Hematopoietic multipotent progenitor cell treated with erythropoietin and hydrocortisone succinate and interleukin-3 and kit ligand, for 6 days (in vitro differentiated cells): ENCODE results near the gene FKBP1B.
A peak's percentile ranks its signal among the peaks of the same experiment; 100 is the strongest.
"Not testable (repeated sequence)": the region's sequence is repeated elsewhere in the genome, so short reads cannot be mapped to it uniquely, and the experiment has no call there.

Source experiments
- DNase-seq: peaks from one replicate; pipeline ENCODE4 v3.0.0-alpha.2; 2015

Gene FKBP1B

GRCh38 chr2:24049485-24050021 lies at the start of gene FKBP1B:
Gene FKBP1B, plus strand, starts transcription at chr2:24049741. Its CDS starts 109 bp downstream, at chr2:24049850.
- peak; percentile 80 for DNase-seq

GRCh38 chr2:24007693-24008092 lies 41.8 kb upstream of the FKBP1B start:
- DNase-seq: no peak

DNA sequence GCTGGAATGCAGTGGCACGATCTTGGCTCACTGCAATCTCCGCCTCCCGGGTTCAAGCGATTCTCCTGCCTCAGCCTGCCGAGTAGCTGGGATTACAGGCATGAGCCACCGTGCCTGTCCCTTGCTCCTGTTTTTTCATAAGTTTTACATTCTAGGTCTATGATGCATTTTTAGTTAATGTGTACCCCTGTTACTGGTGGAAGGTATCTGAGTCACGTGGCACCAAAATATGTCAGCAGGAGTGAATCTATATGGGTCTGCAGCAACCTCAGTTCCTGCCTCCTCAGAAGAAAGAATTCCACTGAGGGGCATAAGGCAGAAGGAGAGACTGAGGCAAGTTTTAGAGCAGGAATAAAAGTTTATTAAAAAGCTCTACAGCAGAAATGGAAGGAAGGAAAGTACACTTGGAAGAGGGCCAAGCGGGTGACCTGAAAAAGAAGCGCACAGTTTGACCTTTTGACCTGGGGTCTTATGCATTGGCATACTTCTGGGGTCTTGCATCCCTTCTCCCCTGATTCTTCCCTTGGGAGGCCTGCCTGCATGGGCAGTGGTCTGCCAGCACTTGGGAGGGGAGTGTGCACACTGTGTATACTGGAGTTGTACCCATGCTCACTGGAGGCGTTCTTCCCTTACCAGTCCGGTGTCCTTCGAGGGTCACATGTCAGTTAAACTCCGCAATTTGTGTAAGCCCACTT lies 40.7 kb upstream of the FKBP1B start:
- no peak for DNase-seq

DNA sequence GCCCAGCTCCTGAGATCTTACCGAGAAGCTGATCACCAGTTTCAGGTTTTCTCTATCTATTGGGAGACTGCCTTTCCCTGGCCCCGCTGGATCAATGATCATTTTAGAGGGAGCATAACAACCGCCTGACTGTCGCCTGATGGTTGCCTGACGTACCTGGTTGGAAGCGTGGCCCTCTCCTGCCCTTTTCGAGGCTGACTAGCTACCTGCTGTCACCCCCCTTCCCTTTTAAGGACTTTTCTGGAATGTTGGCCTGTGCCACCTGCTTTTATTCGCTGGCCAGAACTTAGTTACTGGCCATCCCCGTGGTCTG lies 40.2 kb upstream of the FKBP1B start:
- DNase-seq: no peak

DNA sequence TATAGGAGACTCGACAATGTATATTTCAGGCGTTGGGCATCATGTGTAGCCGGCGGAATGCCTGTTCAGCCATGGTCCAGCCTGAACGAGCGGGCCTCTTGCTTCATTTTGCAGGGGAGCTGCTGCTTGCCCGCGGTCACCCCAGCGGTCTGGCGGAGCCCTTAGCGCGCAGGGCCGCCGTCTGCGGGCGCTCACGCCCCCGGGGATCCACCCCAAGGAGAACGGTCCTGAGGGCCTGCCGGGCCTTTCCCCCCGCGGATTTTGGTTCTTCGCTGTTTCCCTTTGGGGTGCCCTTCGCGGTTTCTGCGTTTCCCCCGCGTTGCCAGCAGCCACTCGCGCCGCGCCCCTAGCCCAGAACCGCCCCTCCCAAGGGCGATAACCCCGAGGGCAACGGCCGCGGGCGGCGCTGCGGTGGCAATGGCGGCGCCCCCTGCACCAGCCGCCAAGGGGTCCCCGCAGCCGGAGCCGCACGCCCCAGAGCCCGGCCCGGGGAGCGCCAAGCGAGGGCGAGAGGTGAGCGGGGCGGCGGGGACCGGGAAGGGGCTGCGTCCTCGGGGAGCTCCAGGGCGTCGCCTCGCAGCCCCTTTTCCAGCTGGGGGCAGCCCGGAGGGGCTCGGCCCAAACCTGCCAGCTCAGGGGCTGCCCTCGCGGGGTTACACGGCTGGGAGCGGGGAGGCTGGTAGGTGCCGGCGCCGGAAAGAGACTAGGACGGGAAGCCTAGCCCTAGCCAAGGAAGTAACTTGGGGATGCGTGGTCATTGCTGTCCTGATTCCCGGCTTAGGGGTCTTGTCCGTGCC lies 39.7 kb upstream of the FKBP1B start, which contains the start of gene MFSD2B:
Gene MFSD2B, plus strand, starts transcription at position 406 of the 797 bp plus-strand sequence. Its CDS starts 12 bp downstream, at position 418.
- DNase-seq: peak; percentile 81

- peak; percentile 50 for DNase-seq
Measured at GRCh38 chr2:24010477-24011249, 38.9 kb upstream of the FKBP1B start.

DNA sequence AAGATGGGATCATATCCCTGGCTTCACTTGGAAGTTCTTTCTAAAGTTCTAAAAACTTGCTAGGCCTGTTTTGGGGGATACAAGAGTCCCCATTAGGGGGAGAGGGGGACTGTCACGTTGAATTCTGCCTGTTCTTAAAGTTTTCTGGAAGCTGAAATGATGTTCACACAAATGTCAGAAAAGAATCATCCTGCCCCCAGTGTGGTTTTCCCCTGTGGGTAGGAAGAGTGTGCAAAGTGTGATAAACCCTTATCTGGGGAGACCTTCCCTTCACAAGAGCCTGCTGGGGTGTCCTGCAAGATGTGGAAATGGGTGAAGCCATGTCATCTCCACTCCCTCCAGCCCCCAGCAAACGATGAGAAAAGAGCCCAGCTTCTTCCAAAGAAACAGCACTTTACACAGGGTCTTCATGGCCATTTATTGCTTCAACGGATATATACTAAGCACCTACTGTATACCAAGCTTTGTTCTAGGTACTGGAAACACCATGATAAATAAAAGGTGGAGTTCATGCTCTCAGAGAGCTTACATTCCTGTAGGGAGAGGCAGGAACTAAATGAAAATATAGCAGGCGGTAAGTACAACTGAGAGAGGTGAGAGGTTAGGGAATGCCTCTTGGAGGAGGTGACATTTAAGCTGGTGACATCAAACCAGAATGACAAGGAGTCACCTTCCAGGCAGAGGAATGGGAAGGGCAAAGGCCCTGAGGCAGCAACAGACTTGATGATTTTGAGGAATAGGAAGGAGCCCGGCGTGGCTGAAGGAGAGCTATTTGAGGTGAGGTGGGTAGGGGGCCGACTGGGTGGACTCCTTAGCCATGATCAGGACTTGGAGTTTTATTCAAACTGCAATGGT lies 38.1 kb upstream of the FKBP1B start:
- peak; percentile 98 for DNase-seq

GRCh38 chr2:24012521-24013188 lies 36.9 kb upstream of the FKBP1B start:
- no peak for DNase-seq

- not testable (repeated sequence) for DNase-seq
Measured at GRCh38 chr2:24014902-24015301, 34.6 kb upstream of the FKBP1B start.

DNA sequence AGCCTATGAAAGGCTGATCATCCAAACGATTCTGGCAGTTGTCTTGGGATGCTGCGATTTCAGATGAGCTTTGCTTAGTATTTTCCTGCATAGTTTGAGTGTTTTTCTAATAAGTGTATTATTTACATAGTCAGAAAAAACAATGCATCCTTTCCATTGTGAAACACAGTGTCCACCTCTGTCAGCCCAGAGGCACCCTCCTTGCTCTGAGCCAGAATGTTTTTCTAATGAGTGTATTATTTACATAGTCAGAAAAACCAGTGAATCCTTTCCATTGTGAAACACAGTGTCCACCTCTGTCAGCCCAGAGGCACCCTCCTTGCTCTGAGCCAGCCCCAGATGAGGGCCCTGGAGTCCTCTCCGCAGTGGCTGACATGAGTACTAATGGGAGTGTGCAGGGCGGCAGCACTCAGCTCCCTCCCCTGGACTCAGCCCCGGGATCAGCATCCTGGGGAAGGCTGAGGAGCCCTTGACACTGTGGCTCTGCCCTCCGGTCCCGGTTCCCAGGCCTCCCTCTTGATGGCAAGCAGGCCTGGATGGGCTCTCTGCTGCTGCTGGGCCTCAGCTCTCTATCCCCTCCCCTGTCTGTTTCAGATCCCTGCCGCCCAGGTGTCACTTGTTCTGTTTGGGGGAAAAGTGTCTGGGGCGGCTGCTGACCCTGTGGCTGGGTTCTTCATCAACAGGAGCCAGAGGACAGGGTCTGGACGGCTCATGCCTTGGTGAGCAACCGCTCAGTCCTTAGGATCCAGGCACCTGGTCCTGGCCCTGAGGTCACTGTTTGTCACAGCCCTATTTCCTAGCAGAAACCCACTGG lies 33.8 kb upstream of the FKBP1B start:
- DNase-seq: no peak

- DNase-seq: peak; percentile 53
Measured at GRCh38 chr2:24016376-24016761, 33.2 kb upstream of the FKBP1B start.

- DNase-seq: no peak
Measured at GRCh38 chr2:24016853-24017703, 32.5 kb upstream of the FKBP1B start.

GRCh38 chr2:24017711-24018110 lies 31.8 kb upstream of the FKBP1B start:
- DNase-seq: no peak

GRCh38 chr2:24018241-24018640 lies 31.3 kb upstream of the FKBP1B start:
- no peak for DNase-seq

GRCh38 chr2:24019729-24020128 lies 29.8 kb upstream of the FKBP1B start:
- DNase-seq: no peak

DNA sequence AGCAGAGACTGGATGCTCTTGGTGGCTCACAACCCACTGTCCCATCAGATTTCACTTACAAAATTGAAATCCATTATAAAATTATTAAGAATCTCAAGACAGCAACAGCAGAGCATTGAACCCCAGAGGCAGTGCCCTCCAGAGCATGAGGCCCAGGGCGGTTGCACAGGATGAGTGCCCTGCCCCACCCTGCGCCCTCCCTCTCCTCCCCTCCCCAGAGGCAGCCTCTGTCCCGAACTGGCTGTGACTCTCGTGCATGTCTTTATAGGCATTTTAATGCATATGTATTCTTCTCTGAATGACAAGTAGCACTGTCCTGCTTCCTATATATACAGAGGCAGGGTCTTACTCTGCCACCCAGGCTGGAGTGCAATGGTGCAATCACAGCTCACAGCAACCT lies 29.3 kb upstream of the FKBP1B start:
- DNase-seq: no peak

GRCh38 chr2:24021122-24021998 lies 28.2 kb upstream of the FKBP1B start:
- DNase-seq: peak; percentile 70

- DNase-seq: no peak
Measured at GRCh38 chr2:24022324-24022974, 27.1 kb upstream of the FKBP1B start.
